GM18870 (cell line): Measurements from ENCODE around the gene SAP30L.

Experiments used
- ATAC-seq: cut with Tn5 transposase; IDR thresholded peaks from one replicate; pipeline ENCODE4 v1.9.1; 2021; ENCODE audit warnings: moderate library complexity; ENCODE audit not compliant: unreplicated experiment

SAP30L gene

GRCh38 chr5:154418344-154418820 is 27.4 kb upstream of the SAP30L start:
- no peak for ATAC-seq

- no peak for ATAC-seq
Measured at GRCh38 chr5:154419236-154419635, 26.6 kb upstream of the SAP30L start.

GRCh38 chr5:154421868-154422267 is 23.9 kb upstream of the SAP30L start:
- ATAC-seq = no peak

- ATAC-seq = no peak
Measured at GRCh38 chr5:154422298-154422697, 23.5 kb upstream of the SAP30L start.

GRCh38 chr5:154428208-154428607 is 17.6 kb upstream of the SAP30L start:
- no peak for ATAC-seq

- ATAC-seq = no peak
Measured at GRCh38 chr5:154429341-154429740, 16.5 kb upstream of the SAP30L start.

- no peak for ATAC-seq
Measured at GRCh38 chr5:154430466-154430865, 15.3 kb upstream of the SAP30L start.

- ATAC-seq = no peak
Measured at GRCh38 chr5:154430961-154431630, 14.7 kb upstream of the SAP30L start.

GRCh38 chr5:154435226-154435625 is 10.6 kb upstream of the SAP30L start:
- ATAC-seq = no peak

GRCh38 chr5:154437281-154437965 is 8.4 kb upstream of the SAP30L start:
- no peak for ATAC-seq

- no peak for ATAC-seq
Measured at GRCh38 chr5:154440540-154440939, 5.3 kb upstream of the SAP30L start.

GRCh38 chr5:154442801-154443200 is 3.0 kb upstream of the SAP30L start:
- ATAC-seq = no peak

GRCh38 chr5:154444556-154445421 is 1.0 kb upstream of the SAP30L start:
- no peak for ATAC-seq

- ATAC-seq = peak; percentile 0
Measured at GRCh38 chr5:154446195-154447088, 645 bp downstream of the SAP30L start.

- no peak for ATAC-seq
Measured at GRCh38 chr5:154447089-154447725, 1.4 kb downstream of the SAP30L start.

GRCh38 chr5:154449786-154450185 is 4.0 kb downstream of the SAP30L start:
- no peak for ATAC-seq

GRCh38 chr5:154451957-154452356 is 6.2 kb downstream of the SAP30L start:
- ATAC-seq = no peak

- ATAC-seq = no peak
Measured at GRCh38 chr5:154455585-154455984, 9.8 kb downstream of the SAP30L start.

GRCh38 chr5:154456540-154456939 is 10.7 kb downstream of the SAP30L start:
- ATAC-seq = no peak

- ATAC-seq = no peak
Measured at GRCh38 chr5:154459015-154459414, 13.2 kb downstream of the SAP30L start.
